ENCODE measurements around the gene KIF3B. TPM values are rescaled to one million over a fixed set of nuclear protein-coding genes. Genes with fewer than 3 reads are reported as not detected.

KIF3B gene
- total RNA-seq, 1 experiment from 2014 or later: 31.5 TPM

GRCh38 chr20:32316667-32317066 lies 39.2 kb downstream of the KIF3B start:
- ChIA-PET POLR2A (no interaction called here), CTCF (no interaction called here), RAD21 (ENCODE audit: low non-redundant PET in 1 of 2, low total read pairs in 2 of 2, uncharacterized antibody in 2 of 2, unreplicated experiment in 2 of 2) (no interaction called here)
- H4K20me1 ChIP-seq (ENCODE audit: insufficient read depth): no peaks in the 10 kb centered on the region
- H3K9me2 ChIP-seq (ENCODE audit: insufficient read depth): no peaks in the 10 kb centered on the region
- ATAC-seq: no peak
- H2AFZ ChIP-seq (ENCODE audit: low read depth, low read length, poor library complexity, severe bottlenecking): no peak overlapping the region
- H3K27ac ChIP-seq (ENCODE audit: low read depth, low read length): no peak overlapping the region
- no TSS peak for BruUV-seq (replicated peaks)
- no peaks in the 10 kb centered on the region for H3K9me3 ChIP-seq (ENCODE audit: control insufficient read depth in 1 of 2, insufficient read depth in 1 of 2, low read depth in 1 of 2, low read length in 2 of 2)
- H3K4me3 ChIP-seq (replicated peaks in 1 of 2; ENCODE audit: low read depth in 1 of 2, low read length in 2 of 2): no peak overlapping the region
- intact Hi-C loops (cut with micrococcal nuclease): no loop called here
- TF ChIP-seq POLR2AphosphoS5 (IDR thresholded peaks at IDR 0.05; ENCODE audit: low read depth, low read length) (no peak), RAD21 (IDR thresholded peaks at IDR 0.05; ENCODE audit: low read depth) (no peak), ZFX (IDR thresholded peaks at IDR 0.05) (no peak), EZH2 (IDR thresholded peaks at IDR 0.05) (no peak), CBX3 (IDR thresholded peaks at IDR 0.05; ENCODE audit: low read depth) (no peak), YY1 (IDR thresholded peaks at IDR 0.05; ENCODE audit: extremely low read depth, insufficient replicate concordance, low read depth, low read length) (no peak)
- no peaks in the 10 kb centered on the region for H3K79me2 ChIP-seq (ENCODE audit: insufficient read depth, low read length)
- no peak overlapping the region for H3K4me2 ChIP-seq (ENCODE audit: low read length)
- no peak overlapping the region for H3K9ac ChIP-seq (ENCODE audit: low read length)
- H3K27me3 ChIP-seq (ENCODE audit: insufficient read depth, low read length): no peaks in the 10 kb centered on the region
- peaks cover 4 to 6% of the 10 kb centered on the region in 2 experiments for H3K36me3 ChIP-seq (ENCODE audit: control insufficient read depth in 1 of 2, insufficient read depth in 2 of 2, low read length in 2 of 2)
- no peak for DNase-seq (ENCODE audit: low read depth, low spot score)
- peaks cover 0 to 5% of the 10 kb centered on the region in 2 experiments; a peak in 1 of 4 replicates for H3K4me1 ChIP-seq (ENCODE audit: control insufficient read depth in 1 of 2, insufficient read depth in 2 of 2, low read length in 2 of 2)

GRCh38 chr20:32319100-32319499 lies 41.6 kb downstream of the KIF3B start:
- CTCF ChIA-PET: no interaction called here
- TF ChIP-seq JUND (IDR thresholded peaks at IDR 0.05): no peak
- TF ChIP-seq SIN3A (IDR thresholded peaks at IDR 0.05; ENCODE audit: low read depth): no peak
- no peak for TF ChIP-seq RAD21 (IDR thresholded peaks at IDR 0.05; ENCODE audit: low read depth)
- no peak for TF ChIP-seq ELF1 (IDR thresholded peaks at IDR 0.05; ENCODE audit: borderline replicate concordance, low read depth)
- TF ChIP-seq EGR1 (IDR thresholded peaks at IDR 0.05; ENCODE audit: low read depth): no peak
- no peak for TF ChIP-seq SP1 (IDR thresholded peaks at IDR 0.05; ENCODE audit: low read depth)
- TF ChIP-seq CTCF (IDR thresholded peaks at IDR 0.05 in 2 of 3, conservative IDR thresholded peaks at IDR 0.05 in 1 of 3; ENCODE audit: borderline replicate concordance in 1 of 3, insufficient read depth in 1 of 3, low read depth in 2 of 3, low read length in 2 of 3): no peak
- no peak for TF ChIP-seq FOSL1 (IDR thresholded peaks at IDR 0.05; ENCODE audit: low read depth)
- TF ChIP-seq REST (IDR thresholded peaks at IDR 0.05; ENCODE audit: low read depth): no peak
- no peak for TF ChIP-seq ATF3 (IDR thresholded peaks at IDR 0.05)
- no peak for TF ChIP-seq YY1 (IDR thresholded peaks at IDR 0.05; ENCODE audit: extremely low read depth, insufficient replicate concordance, low read depth, low read length)
- TF ChIP-seq SRF (IDR thresholded peaks at IDR 0.05; ENCODE audit: low read depth): no peak
- no peak for TF ChIP-seq MAX (IDR thresholded peaks at IDR 0.05)
- no peak for TF ChIP-seq POLR2AphosphoS5 (IDR thresholded peaks at IDR 0.05; ENCODE audit: low read depth, low read length)

More at GRCh38 chr20:32319100-32319499, 41.6 kb downstream of the KIF3B start:
- Histone ChIP-seq H4K20me1 (ENCODE audit: insufficient read depth) (no peaks in the 10 kb centered on the region), H3K9ac (ENCODE audit: low read length) (no peak overlapping the region), H3K4me3 (replicated peaks in 1 of 2; ENCODE audit: low read depth in 1 of 2, low read length in 2 of 2) (no peak overlapping the region), H3K9me2 (ENCODE audit: insufficient read depth) (no peaks in the 10 kb centered on the region), H3K27ac (ENCODE audit: low read depth, low read length) (no peak overlapping the region), H2AFZ (ENCODE audit: low read depth, low read length, poor library complexity, severe bottlenecking) (no peak overlapping the region), H3K79me2 (ENCODE audit: insufficient read depth, low read length) (no peaks in the 10 kb centered on the region), H3K36me3 (ENCODE audit: control insufficient read depth in 1 of 2, insufficient read depth in 2 of 2, low read length in 2 of 2) (peaks cover 4 to 6% of the 10 kb centered on the region in 2 experiments), H3K9me3 (ENCODE audit: control insufficient read depth in 1 of 2, insufficient read depth in 1 of 2, low read depth in 1 of 2, low read length in 2 of 2) (no peaks in the 10 kb centered on the region), H3K4me2 (ENCODE audit: low read length) (no peak overlapping the region), H3K27me3 (ENCODE audit: insufficient read depth, low read length) (no peaks in the 10 kb centered on the region), H3K4me1 (ENCODE audit: control insufficient read depth in 1 of 2, insufficient read depth in 2 of 2, low read length in 2 of 2) (peaks cover 0 to 5% of the 10 kb centered on the region in 2 experiments; a peak in 1 of 4 replicates)
- intact Hi-C loops (cut with micrococcal nuclease): no loop called here
- BruUV-seq (replicated peaks): no TSS peak
- ChIA-PET POLR2A (no interaction called here), RAD21 (ENCODE audit: low non-redundant PET in 1 of 2, low total read pairs in 2 of 2, uncharacterized antibody in 2 of 2, unreplicated experiment in 2 of 2) (no interaction called here)
- DNase-seq (ENCODE audit: low read depth, low spot score) (no peak), ATAC-seq (no peak)

Measured in HCT116 (cell line).